HuH-7 (cell line): Measurements from ENCODE around the gene OVCA2.

Experiments
- DNase-seq: peaks from one replicate; pipeline ENCODE4 v3.0.0; 2011; ENCODE audit warnings: low spot score

Gene OVCA2

GRCh38 chr17:2054512-2055291, 12.9 kb downstream of the OVCA2 start, which contains the start of gene HIC1:
Gene HIC1 (plus strand): TSS chr17:2055103. CDS start chr17:2056691, 1,588 bp downstream.
- peak; percentile 83 for DNase-seq

GRCh38 chr17:2055292-2056205, 13.7 kb downstream of the OVCA2 start:
- no peak for DNase-seq

GRCh38 chr17:2056206-2057174, 14.7 kb downstream of the OVCA2 start:
- peak; percentile 79 for DNase-seq

- no peak for DNase-seq
Measured at GRCh38 chr17:2057175-2057759, 15.4 kb downstream of the OVCA2 start.

- DNase-seq = no peak
Measured at GRCh38 chr17:2057760-2058585, 16.2 kb downstream of the OVCA2 start.

- DNase-seq = peak; percentile 32
Measured at GRCh38 chr17:2058586-2059546, 17.0 kb downstream of the OVCA2 start.

- DNase-seq = no peak
Measured at GRCh38 chr17:2059547-2060384, 17.9 kb downstream of the OVCA2 start.

- DNase-seq = no peak
Measured at GRCh38 chr17:2060385-2060658, 18.5 kb downstream of the OVCA2 start.

- DNase-seq = no peak
Measured at GRCh38 chr17:2060681-2061440, 19.0 kb downstream of the OVCA2 start.

- DNase-seq = no peak
Measured at GRCh38 chr17:2061441-2061958, 19.7 kb downstream of the OVCA2 start.

- DNase-seq = no peak
Measured at GRCh38 chr17:2062571-2063183, 20.9 kb downstream of the OVCA2 start.

GRCh38 chr17:2063261-2064146, 21.7 kb downstream of the OVCA2 start:
- DNase-seq = no peak

GRCh38 chr17:2064147-2064489, 22.3 kb downstream of the OVCA2 start:
- DNase-seq = no peak

GRCh38 chr17:2064520-2064971, 22.7 kb downstream of the OVCA2 start:
- DNase-seq = no peak

GRCh38 chr17:2064980-2065785, 23.4 kb downstream of the OVCA2 start:
- DNase-seq = peak; percentile 64
